ENCODE results near the gene PWWP2B.
A peak's percentile ranks its signal among the peaks of the same experiment; 100 is the strongest.
"Not testable (repeated sequence)": the region's sequence is repeated elsewhere in the genome, so short reads cannot be mapped to it uniquely, and the experiment has no call there.

PWWP2B gene

GRCh38 chr10:132376394-132376851 is 20.6 kb upstream of the PWWP2B start:
- Histone ChIP-seq H3K4me3 (no peak overlapping the region), H3K27ac (no peak overlapping the region)

DNA sequence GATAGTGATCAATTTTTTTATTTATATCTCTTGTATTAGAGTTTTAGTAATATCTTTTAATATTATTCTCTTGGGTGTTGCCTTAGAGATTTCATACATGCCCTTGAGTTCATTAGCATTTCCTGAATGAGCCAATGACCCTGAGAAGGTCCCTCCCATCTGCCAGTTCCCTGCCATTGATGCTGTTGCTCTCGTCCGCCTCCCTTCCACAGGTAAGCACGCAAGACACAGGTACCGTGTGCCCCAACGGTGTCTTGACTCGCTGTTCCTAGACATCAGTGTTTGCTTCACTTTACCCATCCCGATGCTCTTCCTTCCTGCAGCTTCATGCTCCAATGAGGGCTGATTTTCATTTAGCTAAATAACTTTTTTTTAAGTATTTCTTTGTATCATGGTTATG is 19.7 kb upstream of the PWWP2B start:
- Histone ChIP-seq H3K4me3 (no peak overlapping the region), H3K27ac (no peak overlapping the region)

DNA sequence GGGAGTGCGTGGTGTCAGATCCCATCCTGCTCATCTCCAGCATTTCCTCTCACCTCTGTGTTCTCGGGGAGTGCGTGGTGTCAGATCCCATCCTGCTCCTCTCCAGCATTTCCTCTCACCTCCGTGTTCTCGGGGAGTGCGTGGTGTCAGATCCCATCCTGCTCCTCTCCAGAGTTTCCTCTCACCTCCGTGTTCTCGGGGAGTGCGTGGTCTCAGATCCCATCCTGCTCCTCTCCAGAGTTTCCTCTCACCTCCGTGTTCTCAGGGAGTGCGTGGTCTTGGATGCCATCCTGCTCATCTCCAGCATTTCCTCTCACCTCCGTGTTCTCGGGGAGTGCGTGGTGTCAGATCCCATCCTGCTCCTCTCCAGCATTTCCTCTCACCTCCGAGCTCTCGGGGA is 18.0 kb upstream of the PWWP2B start:
- not testable (repeated sequence) for H3K4me3 ChIP-seq, H3K27ac ChIP-seq

DNA sequence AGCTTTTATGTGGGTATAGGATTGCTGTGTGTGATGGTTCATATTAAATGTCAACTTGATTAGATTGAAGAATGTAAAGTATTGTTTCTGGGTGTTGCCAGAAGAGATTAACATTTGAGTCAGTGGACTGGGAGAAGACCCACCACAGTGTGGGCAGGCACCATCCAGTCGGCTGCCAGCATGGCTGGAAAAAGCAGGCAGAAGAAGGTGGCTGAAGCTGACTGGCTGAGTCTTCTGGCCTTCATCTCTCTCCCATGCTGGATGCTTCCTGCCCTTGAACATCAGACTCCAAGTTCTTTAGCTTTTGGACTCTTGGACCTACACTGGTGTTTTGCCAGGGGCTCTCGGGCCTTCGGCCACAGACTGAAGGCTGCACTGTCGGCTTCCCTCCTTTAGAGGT is 16.0 kb upstream of the PWWP2B start:
- peak overlapping the region in 3 of 21 experiments; percentile 55 to 77 (median 56) for H3K27ac ChIP-seq

DNA sequence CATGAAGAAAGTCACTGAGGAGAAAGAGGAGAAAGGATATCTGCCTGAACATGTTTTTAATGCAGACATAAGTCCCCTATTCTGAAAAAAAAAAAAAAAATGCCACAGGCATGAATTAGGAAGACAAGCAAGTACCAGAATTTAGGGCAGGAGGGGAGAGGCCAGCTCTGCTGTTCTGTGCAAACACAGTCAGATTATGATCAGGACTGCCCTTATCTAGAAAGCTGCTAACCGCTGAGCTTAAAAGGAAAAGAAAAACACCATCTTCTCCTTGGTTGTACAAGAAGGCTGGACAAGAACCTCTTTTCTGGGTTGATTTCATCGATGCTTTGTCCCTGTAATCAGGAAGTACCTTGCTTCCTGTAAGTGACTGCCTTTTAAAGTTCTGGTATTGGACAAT is 15.3 kb upstream of the PWWP2B start:
- H3K27ac ChIP-seq, result peak overlapping the region in 9 of 21 experiments; percentile 7 to 77 (median 55)
- H3K4me3 ChIP-seq, result no peak overlapping the region

More for the DNA sequence above, 16.0 kb upstream of the PWWP2B start:
- not testable (repeated sequence) for H3K4me3 ChIP-seq

DNA sequence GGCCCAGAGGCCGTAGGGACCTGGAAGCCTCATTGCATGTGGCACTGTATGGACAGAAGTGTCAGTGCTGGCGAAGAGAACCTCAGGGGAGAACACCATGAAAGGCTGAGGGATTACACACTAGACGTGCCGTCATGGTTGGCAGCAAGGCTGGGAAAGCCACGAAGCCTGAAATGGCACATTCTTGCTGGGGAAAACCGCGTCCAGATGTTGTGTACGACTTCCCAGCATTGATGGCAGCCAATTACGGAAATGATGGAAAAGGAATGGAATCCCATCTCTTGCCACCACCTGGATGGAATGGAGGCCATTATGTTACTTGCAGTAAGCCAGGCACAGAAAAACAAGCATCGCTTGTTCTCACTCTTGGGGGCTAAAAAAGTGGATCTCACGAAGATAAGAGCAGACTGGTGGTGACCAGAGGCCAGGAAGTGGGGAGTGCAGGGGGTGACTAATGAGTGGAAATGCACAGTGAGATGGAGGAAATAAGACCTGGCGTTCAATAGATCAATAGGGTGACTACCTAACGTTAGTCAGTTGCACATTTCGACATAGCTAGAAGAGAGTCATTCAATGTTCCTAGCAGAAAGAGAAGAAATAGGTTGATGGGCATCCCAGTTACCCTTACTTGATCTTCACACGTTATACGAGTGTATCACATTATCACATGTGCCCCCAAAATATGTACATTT is 14.6 kb upstream of the PWWP2B start:
- H3K27ac ChIP-seq, result peak overlapping the region in 10 of 21 experiments; percentile 7 to 77 (median 48)

GRCh38 chr10:132383101-132383500 is 13.9 kb upstream of the PWWP2B start:
- peak overlapping the region in 5 of 21 experiments; percentile 32 to 77 (median 49) for H3K27ac ChIP-seq
- no peak overlapping the region for H3K4me3 ChIP-seq

More for the DNA sequence above, 14.6 kb upstream of the PWWP2B start:
- no peak overlapping the region for H3K4me3 ChIP-seq

DNA sequence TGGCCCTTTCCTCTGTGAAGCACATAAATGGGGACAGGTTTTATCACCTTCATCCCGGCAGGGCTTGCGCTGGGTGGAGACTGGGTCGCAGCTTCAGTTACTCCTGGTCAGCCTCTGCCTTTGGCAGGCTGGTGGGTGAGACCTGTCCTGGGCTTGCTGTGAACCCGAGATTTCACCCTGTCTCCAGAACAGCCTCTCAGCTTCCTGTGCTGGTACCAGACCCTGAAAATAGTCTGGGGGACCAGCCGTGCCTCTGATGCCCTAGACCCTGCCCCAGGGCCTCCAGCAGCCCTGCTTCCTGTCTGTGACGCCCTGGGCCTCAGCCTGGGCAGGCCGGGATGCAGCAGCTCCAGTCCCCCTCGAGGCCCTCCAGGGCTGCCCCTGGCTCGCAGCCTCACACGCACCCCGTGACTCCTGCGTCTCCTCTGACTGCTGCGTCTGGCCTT is 13.2 kb upstream of the PWWP2B start:
- H3K27ac ChIP-seq, result peak overlapping the region in 2 of 21 experiments; percentile 50 to 56
- no peak overlapping the region for H3K4me3 ChIP-seq

DNA sequence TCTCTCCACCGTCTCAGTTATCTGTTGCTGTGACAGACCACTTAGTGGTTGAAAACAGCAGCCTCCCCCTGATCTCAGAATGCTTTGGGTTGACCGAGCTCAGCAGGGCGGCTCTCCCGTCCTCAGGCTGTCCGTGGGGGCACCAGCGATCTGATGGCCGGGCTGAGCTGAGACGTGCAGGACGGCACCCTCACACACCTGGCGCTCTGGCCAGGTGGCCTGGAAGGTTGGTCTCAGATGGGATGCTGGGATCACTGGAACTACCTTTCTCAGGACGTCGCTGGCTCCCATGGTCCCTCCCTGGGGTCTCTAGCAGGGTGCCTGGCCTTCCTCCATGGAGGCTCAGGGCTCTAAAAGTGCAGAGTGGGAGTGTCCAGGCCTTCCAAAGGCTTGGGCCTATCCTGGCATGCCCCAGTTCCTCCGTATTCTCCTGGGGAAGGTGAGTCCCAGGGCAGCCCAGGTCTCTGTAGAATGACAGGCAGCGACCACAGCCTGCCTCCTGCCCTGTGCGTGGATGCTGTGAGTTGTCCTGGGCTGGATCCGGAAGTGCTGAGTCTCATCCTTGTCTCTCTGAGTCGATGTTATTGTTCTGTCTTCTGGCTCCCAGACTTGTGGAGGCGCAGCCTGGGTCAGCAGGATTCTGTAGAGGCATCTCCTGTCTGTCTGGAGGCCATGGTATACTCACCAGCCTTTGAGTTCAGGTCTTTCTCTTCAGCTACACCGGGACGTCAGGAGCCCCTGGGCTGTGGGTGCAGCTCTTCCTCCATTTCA is 12.2 kb upstream of the PWWP2B start:
- Histone ChIP-seq H3K4me3 (no peak overlapping the region), H3K27ac (peak overlapping the region in 5 of 21 experiments; percentile 4 to 56 (median 30))

- Histone ChIP-seq H3K27ac (peak overlapping the region in 6 of 21 experiments; percentile 4 to 56 (median 30)), H3K4me3 (no peak overlapping the region)
These were observed 11.7 kb upstream of the PWWP2B start for GRCh38 chr10:132385389-132385667.

GRCh38 chr10:132385721-132386418 is 11.1 kb upstream of the PWWP2B start:
- H3K27ac ChIP-seq, result peak overlapping the region in 4 of 21 experiments; percentile 30 to 56 (median 50)

DNA sequence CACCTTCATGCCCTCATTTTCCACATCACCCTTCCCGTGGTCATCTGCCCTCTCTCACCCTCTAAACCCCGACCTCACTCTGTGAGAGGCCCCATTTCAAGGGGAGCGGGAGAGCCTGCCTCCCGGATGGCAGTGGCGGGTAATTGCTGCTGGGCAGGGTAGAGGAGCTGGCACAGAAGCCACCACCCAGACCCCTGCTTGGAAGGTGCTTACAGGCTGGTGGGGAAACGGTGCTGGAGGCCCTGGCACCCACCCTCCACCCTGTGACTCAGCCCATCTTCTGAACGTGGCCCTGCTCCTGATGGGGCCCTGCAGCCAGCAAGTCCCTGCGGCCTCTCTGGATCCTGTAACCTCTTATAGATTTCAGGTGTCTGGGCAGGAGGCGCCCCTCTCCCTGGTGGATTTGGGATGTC is 10.6 kb upstream of the PWWP2B start:
- H3K4me3 ChIP-seq, result no peak overlapping the region

More at GRCh38 chr10:132385721-132386418, 11.1 kb upstream of the PWWP2B start:
- no peak overlapping the region for H3K4me3 ChIP-seq

DNA sequence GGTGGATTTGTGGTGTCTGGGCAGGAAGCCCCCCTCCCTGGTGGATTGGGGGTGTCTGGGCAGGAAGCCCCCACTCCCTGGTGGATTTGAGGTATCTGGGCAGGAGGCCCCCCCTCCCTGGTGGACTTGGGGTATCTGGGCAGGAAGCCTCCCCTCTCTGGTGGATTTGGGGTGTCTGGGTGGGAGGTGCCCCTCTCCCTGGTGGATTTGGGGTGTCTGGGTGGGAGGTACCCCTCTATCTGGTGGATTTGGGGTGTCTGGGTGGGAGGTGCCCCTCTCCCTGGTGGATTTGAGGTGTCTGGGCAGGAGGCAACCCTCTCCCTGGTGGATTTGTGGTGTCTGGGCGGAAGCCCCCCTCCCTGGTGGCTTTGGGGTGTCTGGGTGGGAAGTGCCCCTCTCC is 10.1 kb upstream of the PWWP2B start:
- H3K27ac ChIP-seq, result peak overlapping the region in 5 of 21 experiments; percentile 30 to 67 (median 50)
- H3K4me3 ChIP-seq, result not testable (repeated sequence)

More for the DNA sequence above, 10.6 kb upstream of the PWWP2B start:
- H3K27ac ChIP-seq, result peak overlapping the region in 3 of 21 experiments; percentile 18 to 67 (median 51)

DNA sequence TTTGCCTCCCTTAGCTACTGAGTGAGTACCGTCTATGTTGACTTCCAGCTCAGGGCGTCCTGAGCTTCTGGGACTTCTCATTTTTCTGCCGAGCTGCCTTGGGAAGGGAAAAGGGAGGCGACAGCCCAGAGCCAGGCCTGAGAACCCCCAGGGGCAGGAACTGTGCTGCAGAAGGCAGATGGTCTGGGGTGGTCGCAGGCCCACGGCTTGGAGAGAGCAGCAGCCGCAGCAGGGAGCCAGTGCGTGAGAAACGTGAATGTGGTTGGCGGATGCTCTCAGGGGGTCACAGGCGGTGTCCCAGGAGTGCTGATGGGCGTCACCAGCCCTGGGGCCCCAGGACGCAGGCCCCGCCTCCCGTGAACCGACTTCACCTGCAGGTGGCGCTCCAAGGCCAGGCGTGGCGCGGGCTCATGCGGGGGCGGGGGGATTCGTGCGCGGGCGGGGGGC is 9.2 kb upstream of the PWWP2B start:
- H3K4me3 ChIP-seq, result no peak overlapping the region
- peak overlapping the region in 16 of 21 experiments; percentile 3 to 67 (median 39) for H3K27ac ChIP-seq

DNA sequence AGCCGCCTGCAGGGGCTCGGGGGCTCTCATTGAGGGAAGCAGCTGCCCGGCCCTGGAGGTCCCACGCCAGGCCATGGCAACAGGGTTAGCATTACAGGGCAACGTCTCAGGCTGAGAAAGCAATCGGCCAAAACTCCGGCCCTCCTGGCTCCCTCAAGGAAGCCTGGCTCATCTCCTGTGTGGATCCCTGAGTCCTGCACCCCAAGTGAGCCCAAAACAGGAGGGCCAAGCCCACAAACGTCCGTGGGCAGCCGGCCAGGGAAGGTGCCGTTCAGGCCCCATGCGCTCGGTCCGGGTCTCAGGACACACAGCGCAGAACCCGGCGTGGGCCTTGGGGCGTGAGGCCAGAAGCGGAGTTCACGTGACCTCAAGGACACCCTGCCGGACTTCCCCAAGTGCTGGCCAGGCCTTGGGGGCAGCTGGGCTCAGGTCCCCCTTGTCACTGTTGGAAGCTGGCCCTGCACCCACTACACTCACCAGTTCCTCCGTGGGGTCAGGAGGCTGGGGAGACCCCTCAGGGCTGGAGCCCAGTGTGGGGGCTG is 8.0 kb upstream of the PWWP2B start:
- H3K4me3 ChIP-seq, result no peak overlapping the region

DNA sequence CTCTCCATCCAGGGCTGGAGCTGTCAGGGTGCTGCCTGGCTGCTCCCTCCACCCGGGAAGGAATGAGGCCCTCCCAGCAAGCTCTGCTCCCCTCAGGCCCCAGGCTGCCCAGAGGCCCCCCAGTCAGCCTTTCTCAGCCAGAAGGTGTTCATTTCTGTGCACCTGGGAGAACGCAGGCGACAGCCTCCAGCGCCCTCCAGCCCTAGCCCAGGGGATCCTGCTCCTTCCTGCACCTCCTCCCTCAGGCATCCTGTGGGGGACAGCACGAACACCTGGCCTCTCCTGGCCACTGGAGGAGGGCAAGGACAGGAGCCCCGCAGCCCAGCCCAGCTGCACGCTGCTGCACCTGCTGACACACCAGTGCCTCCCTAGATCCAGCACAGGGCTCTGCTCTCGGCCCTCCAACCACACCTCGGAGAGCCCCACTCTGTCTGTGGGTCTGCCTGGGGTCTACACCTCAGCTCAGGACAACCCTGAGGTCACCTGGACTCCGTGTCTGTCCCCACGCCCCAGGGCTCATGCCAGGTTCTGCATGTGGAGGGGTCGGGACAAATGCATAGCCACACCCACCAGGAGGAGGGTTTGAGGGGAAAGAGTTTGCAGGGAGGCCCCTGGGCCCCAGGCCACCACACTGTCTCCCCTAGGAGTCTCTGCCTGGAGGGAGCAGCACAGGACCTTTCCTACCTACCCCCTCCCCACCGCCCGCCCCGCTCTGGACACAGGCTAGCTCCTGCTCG is 7.4 kb upstream of the PWWP2B start:
- Histone ChIP-seq H3K4me3 (no peak overlapping the region), H3K27ac (peak overlapping the region in 4 of 21 experiments; percentile 11 to 45 (median 38))

More for the DNA sequence above, 8.0 kb upstream of the PWWP2B start:
- H3K27ac ChIP-seq, result peak overlapping the region in 5 of 21 experiments; percentile 11 to 45 (median 38)

DNA sequence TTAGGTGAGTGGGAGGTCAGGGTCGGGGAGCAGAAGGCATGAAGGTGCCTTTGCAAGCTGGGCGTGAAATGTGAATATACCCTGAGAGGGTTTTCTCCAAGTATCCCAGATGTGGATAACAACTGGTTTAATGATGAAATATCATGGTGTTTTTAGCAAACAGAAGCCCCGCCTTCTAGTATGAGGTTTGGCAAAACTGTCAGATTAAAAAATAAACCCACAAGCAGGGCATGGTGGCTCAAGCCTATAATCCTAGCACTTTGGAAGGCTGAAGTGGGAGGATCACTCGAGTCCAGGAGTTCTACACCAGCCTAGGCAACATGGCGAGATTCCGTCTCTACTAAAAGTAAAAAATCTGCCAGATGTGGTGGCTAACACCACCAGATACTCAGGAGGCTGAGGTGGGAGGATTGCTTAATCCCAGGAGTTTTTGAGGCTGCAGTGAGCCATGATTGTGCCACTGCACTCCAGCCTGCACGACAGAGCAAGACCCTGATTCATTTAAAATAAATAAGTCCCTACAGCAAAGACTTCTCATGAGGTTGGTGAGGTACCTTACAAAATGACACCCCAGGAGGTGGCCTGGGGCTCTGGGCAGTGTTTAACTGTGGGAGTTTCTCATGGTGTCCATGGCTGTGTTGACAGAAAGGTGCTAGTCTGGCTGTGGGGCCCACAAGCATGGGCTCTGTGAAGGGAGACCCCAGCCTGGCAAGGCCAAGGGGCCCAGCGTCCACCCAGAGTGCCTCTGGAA is 6.7 kb upstream of the PWWP2B start:
- Histone ChIP-seq H3K27ac (no peak overlapping the region), H3K4me3 (no peak overlapping the region)

DNA sequence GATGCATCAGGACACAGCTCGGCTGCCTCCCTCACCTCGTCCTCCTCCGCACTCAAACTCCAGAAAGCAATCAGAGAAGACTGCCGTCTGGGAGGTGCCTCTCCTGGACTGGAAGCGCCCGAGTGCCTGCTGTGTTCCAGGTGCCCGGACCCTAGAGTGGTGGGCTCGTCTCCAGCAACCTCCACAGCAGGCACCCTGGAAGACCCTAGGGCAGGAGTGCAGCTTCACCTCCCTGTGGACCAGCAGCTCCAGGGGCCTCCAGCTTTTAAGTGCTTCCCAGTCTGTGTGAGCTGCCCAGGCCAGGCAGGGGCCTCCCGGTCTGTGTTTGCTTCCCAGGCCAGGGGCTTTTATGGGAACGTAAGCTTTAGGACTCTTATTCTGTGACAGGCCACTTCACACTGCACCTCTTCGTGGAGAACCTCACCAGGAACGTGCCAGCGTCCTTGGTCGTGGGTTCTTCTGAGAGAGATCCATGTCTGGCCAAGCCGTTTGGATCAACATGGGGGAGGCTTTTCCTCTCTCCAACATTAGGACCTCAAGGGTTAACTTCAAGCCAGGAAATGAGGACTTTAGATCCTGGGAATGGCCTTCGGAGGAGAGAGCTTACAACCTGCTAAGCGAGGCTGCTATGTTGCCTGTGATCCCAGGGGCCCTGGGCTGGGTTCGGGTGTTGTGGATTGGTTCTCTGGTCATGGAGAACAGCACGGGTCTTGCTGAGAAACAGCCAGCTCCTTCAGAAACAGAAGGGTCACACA is 5.9 kb upstream of the PWWP2B start:
- no peak overlapping the region for H3K4me3 ChIP-seq

More for the DNA sequence above, 5.9 kb upstream of the PWWP2B start:
- no peak overlapping the region for H3K27ac ChIP-seq
